WTC11 (cell line): ENCODE results near the gene LPP. TPM values are rescaled to one million over a fixed set of nuclear protein-coding genes. Genes with fewer than 3 reads are reported as not detected.

ENCODE experiments used
- ATAC-seq: fragments of 200-7000 bp; cut with Tn5 transposase; 2 replicates; pipeline ENCODE4 v1.10.0; 2021; ENCODE audit warnings: mild to moderate bottlenecking, moderate library complexity
- CTCF ChIA-PET: fragments of 300-600 bp; sonication (Branson Sonifier 250); formaldehyde crosslinking; loops from one replicate; lab custom pipeline; 2021; ENCODE audit warnings: antibody characterized with exemption; lab: Charles Lee
- POLR2A ChIA-PET: fragments of 350-600 bp; sonication (Branson Sonifier 250); formaldehyde crosslinking; loops from one replicate; lab custom pipeline; 2021; ENCODE audit warnings: antibody characterized with exemption; lab: Charles Lee
- DNase-seq: peaks from one replicate; pipeline ENCODE4 v3.0.0; 2021; ENCODE audit warnings: low spot score
- H3K27ac Mint-ChIP-seq: 2 replicates; pipeline ENCODE4 v1.8.0; 2021; ENCODE audit warnings: mixed read lengths
- H3K27me3 Mint-ChIP-seq: 2 replicates; pipeline ENCODE4 v1.8.0; 2021; ENCODE audit warnings: low read depth, mild to moderate bottlenecking, moderate library complexity, mixed read lengths
- H3K36me3 Mint-ChIP-seq: 2 replicates; pipeline ENCODE4 v1.8.0; 2021; ENCODE audit warnings: mixed read lengths
- H3K4me1 Mint-ChIP-seq: 2 replicates; pipeline ENCODE4 v1.8.0; 2022; ENCODE audit warnings: mixed read lengths
- H3K4me3 Mint-ChIP-seq: 2 replicates; pipeline ENCODE4 v1.8.0; 2021; ENCODE audit warnings: mild to moderate bottlenecking, moderate library complexity, mixed read lengths
- H3K9me3 Mint-ChIP-seq: 2 replicates; pipeline ENCODE4 v1.8.0; 2021; ENCODE audit warnings: mixed read lengths
- AFF4 ChIP-seq: sonication (generic); formaldehyde crosslinking; IDR thresholded peaks from 2 replicates; pipeline ENCODE4 v1.8.1; 2023; ENCODE audit warnings: mild to moderate bottlenecking, missing genetic modification reagents, borderline replicate concordance
- CTCF ChIP-seq: fragments of 200-600 bp; IDR thresholded peaks from 2 replicates; pipeline ENCODE4 v1.8.0; 2022; ENCODE audit warnings: antibody characterized with exemption
- E2F5 ChIP-seq: sonication (generic); formaldehyde crosslinking; IDR thresholded peaks from 2 replicates; pipeline ENCODE4 v1.8.1; 2022; ENCODE audit warnings: mild to moderate bottlenecking, moderate library complexity, missing genetic modification reagents
- GABPB1 ChIP-seq: sonication (generic); formaldehyde crosslinking; IDR thresholded peaks from 2 replicates; pipeline ENCODE4 v1.8.1; 2023; ENCODE audit warnings: mild to moderate bottlenecking, missing genetic modification reagents
- IRF1 ChIP-seq: sonication (generic); formaldehyde crosslinking; IDR thresholded peaks from 2 replicates; pipeline ENCODE4 v1.8.0; 2023; ENCODE audit warnings: missing genetic modification reagents
- KAT7 ChIP-seq: sonication (generic); formaldehyde crosslinking; IDR thresholded peaks from 2 replicates; pipeline ENCODE4 v1.8.1; 2023; ENCODE audit warnings: missing genetic modification reagents, mild to moderate bottlenecking, borderline replicate concordance
- MAX ChIP-seq: sonication (generic); formaldehyde crosslinking; IDR thresholded peaks from 2 replicates; pipeline ENCODE4 v1.8.0; 2022; ENCODE audit warnings: mild to moderate bottlenecking, missing genetic modification reagents
- MLX ChIP-seq: sonication (generic); formaldehyde crosslinking; IDR thresholded peaks from 2 replicates; pipeline ENCODE4 v1.8.1; 2023; ENCODE audit warnings: mild to moderate bottlenecking, missing genetic modification reagents, moderate library complexity
- PREB ChIP-seq: sonication (generic); formaldehyde crosslinking; IDR thresholded peaks from 2 replicates; pipeline ENCODE4 v1.8.1; 2022; ENCODE audit warnings: mild to moderate bottlenecking, missing genetic modification reagents, moderate library complexity, borderline replicate concordance
- SOX15 ChIP-seq: fragments of 250-450 bp; sonication (Bioruptor Pico); IDR thresholded peaks from 2 replicates; pipeline ENCODE4 v1.9.0; 2021; ENCODE audit warnings: mild to moderate bottlenecking
- ZBTB21 ChIP-seq: sonication (generic); formaldehyde crosslinking; IDR thresholded peaks from 2 replicates; pipeline ENCODE4 v1.8.1; 2023; ENCODE audit warnings: mild to moderate bottlenecking, missing genetic modification reagents, borderline replicate concordance
- ZNF232 ChIP-seq: sonication (generic); formaldehyde crosslinking; IDR thresholded peaks from 2 replicates; pipeline ENCODE4 v1.8.0; 2022; ENCODE audit warnings: mild to moderate bottlenecking, missing genetic modification reagents
- ZNF416 ChIP-seq: fragments of 250-450 bp; sonication (Bioruptor Pico); IDR thresholded peaks from 2 replicates; pipeline ENCODE4 v1.9.0; 2021; ENCODE audit warnings: mild to moderate bottlenecking, inconsistent platforms
- ZNF532 ChIP-seq: fragments of 250-450 bp; sonication (Bioruptor Pico); IDR thresholded peaks from 2 replicates; pipeline ENCODE4 v1.9.0; 2021; ENCODE audit warnings: mild to moderate bottlenecking, borderline replicate concordance
- total RNA-seq: library from RNA; stranded (reverse); gene quantifications from 3 replicates; pipeline ENCODE4 v1.2.3, GENCODE V29; 2021

The LPP gene
- total RNA-seq, 1 experiment from 2014 or later = 49.6 TPM

- TF ChIP-seq AFF4 (no peak), IRF1 (CRISPR knock-in tag) (no peak), ZBTB21 (no peak), ZNF416 (CRISPR knock-in tag) (no peak), CTCF (no peak), ZNF232 (CRISPR knock-in tag) (no peak), KAT7 (CRISPR knock-in tag) (no peak), E2F5 (CRISPR knock-in tag) (no peak), SOX15 (CRISPR knock-in tag) (no peak), PREB (CRISPR knock-in tag) (no peak)
Measured at GRCh38 chr3:188169830-188170455, 16.0 kb downstream of the LPP start (continued).

- H3K27ac Mint-ChIP-seq = peak overlapping the region; percentile 4
- ChIA-PET CTCF (interaction anchor here (1.0 kb wide), 1 partner anchor 35 kb away, joined by 3 read pairs; no protein-coding TSS in a partner anchor), POLR2A (interaction anchor here (0.9 kb wide), 1 partner anchor 12 kb away, joined by 4 read pairs; no protein-coding TSS in a partner anchor)
- ATAC-seq = no peak
- no peaks in the 10 kb centered on the region; the same call in 1 of the 2 replicates for H3K36me3 Mint-ChIP-seq
- DNase-seq = no peak
- H3K4me1 Mint-ChIP-seq = peaks cover 39% of the 10 kb centered on the region
- no peak overlapping the region for H3K4me3 Mint-ChIP-seq
- no peaks in the 10 kb centered on the region for H3K27me3 Mint-ChIP-seq
- no peaks in the 10 kb centered on the region for H3K9me3 Mint-ChIP-seq
- TF ChIP-seq ZNF532 (CRISPR knock-in tag) = no peak
- TF ChIP-seq MAX (CRISPR knock-in tag) = no peak
- TF ChIP-seq MLX (CRISPR knock-in tag) = no peak
- no peak for TF ChIP-seq AFF4
- TF ChIP-seq GABPB1 (CRISPR knock-in tag) = peak; percentile 83
Measured at GRCh38 chr3:188170461-188171459, 16.8 kb downstream of the LPP start.
